ENCODE results near the gene KRTAP19-4. TPM values are rescaled to one million over a fixed set of nuclear protein-coding genes. Genes with fewer than 3 reads are reported as not detected.
"Not testable (repeated sequence)": the region's sequence is repeated elsewhere in the genome, so short reads cannot be mapped to it uniquely, and the experiment has no call there.

KRTAP19-4 gene, protein sequence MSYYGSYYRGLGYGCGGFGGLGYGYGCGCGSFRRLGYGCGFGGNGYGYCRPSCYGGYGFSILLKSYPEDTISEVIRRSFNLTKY
- total RNA-seq (2014; rRNA removed; shearing (Covaris generic)) (not detected in 2 replicates), polyA plus RNA-seq (2016; fragmentation: Nextera tagmentation; extraction: Ambion mirVana) (not detected in 2 replicates)

DNA sequence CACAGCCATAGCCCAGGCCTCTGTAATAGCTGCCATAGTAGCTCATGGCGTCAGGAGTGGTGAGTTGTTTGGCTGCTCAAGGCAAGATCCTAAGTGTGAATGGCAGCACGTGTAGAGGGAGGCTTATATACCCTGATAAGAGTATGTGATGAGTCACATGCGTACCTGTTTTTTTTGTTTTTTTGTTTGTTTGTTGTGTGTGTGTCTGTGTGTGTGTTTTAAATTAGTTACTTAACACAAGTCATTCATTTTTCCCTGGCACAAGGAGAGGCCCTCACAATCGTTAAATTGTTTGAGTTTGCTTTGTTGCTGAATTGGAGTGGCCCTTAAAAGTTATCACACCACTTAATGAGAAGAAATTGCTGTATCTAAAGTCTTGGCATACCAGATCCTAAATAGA lies at the start of gene KRTAP19-4:
TSS of gene KRTAP19-4 (minus strand) at position 101 of the 400 bp plus-strand sequence. CDS start at position 46, 55 bp downstream.
- Histone ChIP-seq H3K9me3 (ENCODE audit: low read depth) (no peaks in the 10 kb centered on the region), H3F3A (ENCODE audit: insufficient read depth) (no peaks in the 10 kb centered on the region), H2AFZ (no peak within 1 kb of the TSS), H4K20me1 (ENCODE audit: insufficient read depth) (no peaks in the 10 kb centered on the region), H3K4me1 (ENCODE audit: insufficient read depth) (no peaks in the 10 kb centered on the region), H3K79me2 (ENCODE audit: insufficient read depth) (no peaks in the 10 kb centered on the region), H3K9ac (no peak within 1 kb of the TSS), H3K27ac (no peak within 1 kb of the TSS), H3K27me3 (replicated peaks; ENCODE audit: insufficient read depth) (no peaks in the 10 kb centered on the region), H3K36me3 (ENCODE audit: low read depth) (no peaks in the 10 kb centered on the region), H3K4me3 (no peak within 1 kb of the TSS), H3K9me2 (ENCODE audit: insufficient read depth) (no peaks in the 10 kb centered on the region), H3K4me2 (ENCODE audit: unreplicated experiment) (no peak within 1 kb of the TSS)
- in situ Hi-C loops (cut with MboI), result no loop called here
- no peak for TF ChIP-seq EZH2 (IDR thresholded peaks at IDR 0.05; ENCODE audit: insufficient read depth, poor library complexity, severe bottlenecking)
- TF ChIP-seq EZH2phosphoT487 (IDR thresholded peaks at IDR 0.05; ENCODE audit: insufficient read depth, low read depth), result no peak
- 6 to 8% methylated on average over 4 of the region's 4 CpGs for WGBS, 2 experiments (ENCODE audit: low coverage in 1 of 2, low lambda C conversion rate in 2 of 2, missing lambda C conversion rate in 2 of 2)
- DNase-seq, result no peak

DNA sequence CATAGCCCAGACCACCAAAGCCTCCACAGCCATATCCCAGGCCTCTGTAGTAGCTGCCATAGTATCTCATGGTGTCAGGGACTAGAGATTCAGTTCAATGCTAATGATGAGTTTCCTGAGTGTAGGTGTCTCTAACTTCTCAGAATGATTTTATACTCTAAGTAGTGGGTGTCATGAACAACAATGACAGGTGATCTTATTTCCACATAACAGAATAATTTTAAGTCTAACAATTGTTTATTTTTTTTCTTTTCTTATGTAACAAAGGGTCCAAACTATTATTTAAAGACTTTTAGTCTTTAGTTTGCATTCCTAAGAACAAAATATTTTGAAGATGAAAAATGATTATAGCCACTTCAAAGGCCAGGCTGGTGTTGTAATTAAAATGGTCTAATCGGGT lies 44.8 kb upstream of the KRTAP19-4 start, which contains the start of gene KRTAP19-6:
TSS of gene KRTAP19-6 (minus strand) at position 101 of the 400 bp plus-strand sequence. CDS start at position 70, 31 bp downstream.
- Histone ChIP-seq H3K36me3 (ENCODE audit: low read depth) (no peaks in the 10 kb centered on the region), H3K9ac (no peak within 1 kb of the TSS), H3K27ac (no peak within 1 kb of the TSS), H3K9me3 (ENCODE audit: low read depth) (peaks cover 5% of the 10 kb centered on the region), H3K4me2 (ENCODE audit: unreplicated experiment) (no peak within 1 kb of the TSS), H3K9me2 (ENCODE audit: insufficient read depth) (no peaks in the 10 kb centered on the region), H2AFZ (no peak within 1 kb of the TSS), H4K20me1 (ENCODE audit: insufficient read depth) (no peaks in the 10 kb centered on the region), H3K79me2 (ENCODE audit: insufficient read depth) (no peaks in the 10 kb centered on the region), H3K4me1 (ENCODE audit: insufficient read depth) (no peaks in the 10 kb centered on the region), H3F3A (ENCODE audit: insufficient read depth) (no peaks in the 10 kb centered on the region), H3K27me3 (replicated peaks; ENCODE audit: insufficient read depth) (no peaks in the 10 kb centered on the region), H3K4me3 (no peak within 1 kb of the TSS)
- in situ Hi-C loops (cut with MboI), result no loop called here
- no peak for DNase-seq
- TF ChIP-seq EZH2 (IDR thresholded peaks at IDR 0.05; ENCODE audit: insufficient read depth, poor library complexity, severe bottlenecking) (no peak), EZH2phosphoT487 (IDR thresholded peaks at IDR 0.05; ENCODE audit: insufficient read depth, low read depth) (no peak)
- 17 to 20% methylated on average over 1 of the region's 1 CpG for WGBS, 2 experiments (ENCODE audit: low coverage in 1 of 2, low lambda C conversion rate in 2 of 2, missing lambda C conversion rate in 2 of 2)

DNA sequence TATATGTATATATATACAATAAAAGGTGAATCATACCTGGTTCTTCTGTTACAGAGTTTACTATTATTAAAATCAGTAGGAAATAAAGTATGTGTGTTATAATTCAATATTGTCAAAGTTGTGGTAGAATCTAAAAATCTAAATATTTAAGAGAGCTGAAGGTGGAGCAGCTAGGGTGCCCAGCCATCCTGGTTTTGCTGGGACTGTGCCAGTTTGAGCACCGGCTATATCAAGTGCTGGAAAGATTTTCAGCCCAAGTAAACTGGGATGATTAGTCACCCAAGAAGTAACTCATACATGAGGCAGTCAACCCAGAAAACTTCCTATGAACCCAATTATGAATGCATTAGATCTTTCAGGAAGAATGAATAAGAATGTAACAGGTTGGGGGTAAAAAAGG lies 21.9 kb upstream of the KRTAP19-4 start:
- 12 to 44% methylated on average over 1 of the region's 1 CpG for WGBS, 2 experiments (ENCODE audit: low coverage in 1 of 2, low lambda C conversion rate in 2 of 2, missing lambda C conversion rate in 2 of 2)

DNA sequence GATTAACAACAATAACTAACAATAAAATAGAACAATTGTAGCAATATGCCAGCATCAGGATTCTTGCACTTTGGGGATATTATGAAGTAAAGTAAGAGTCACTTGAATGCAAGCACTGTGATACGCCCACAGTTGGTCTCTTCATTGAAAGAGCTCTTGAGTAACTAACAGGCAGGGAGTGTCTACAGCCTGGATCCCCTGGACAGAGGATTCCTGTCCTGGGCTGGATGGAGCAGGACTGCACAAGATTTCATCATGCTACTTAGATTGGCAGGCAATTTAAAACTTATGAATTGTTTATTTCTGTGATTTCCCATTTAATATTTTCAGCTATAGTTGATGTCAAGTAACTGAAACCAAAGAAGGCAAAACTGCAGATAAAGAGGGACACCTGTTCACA lies 18.7 kb upstream of the KRTAP19-4 start:
- no peak overlapping the region for H3K9ac ChIP-seq
- TF ChIP-seq EZH2 (IDR thresholded peaks at IDR 0.05; ENCODE audit: insufficient read depth, poor library complexity, severe bottlenecking) (no peak), EZH2phosphoT487 (IDR thresholded peaks at IDR 0.05; ENCODE audit: insufficient read depth, low read depth) (no peak)

More for the DNA sequence above, 21.9 kb upstream of the KRTAP19-4 start:
- Histone ChIP-seq H3K4me3 (no peak overlapping the region), H4K20me1 (ENCODE audit: insufficient read depth) (no peaks in the 10 kb centered on the region), H3K9me3 (ENCODE audit: low read depth) (peaks cover 5% of the 10 kb centered on the region), H3K27me3 (replicated peaks; ENCODE audit: insufficient read depth) (no peaks in the 10 kb centered on the region), H3K9ac (no peak overlapping the region), H3K9me2 (ENCODE audit: insufficient read depth) (no peaks in the 10 kb centered on the region), H3K4me2 (ENCODE audit: unreplicated experiment) (no peak overlapping the region), H3K79me2 (ENCODE audit: insufficient read depth) (no peaks in the 10 kb centered on the region), H3K36me3 (ENCODE audit: low read depth) (no peaks in the 10 kb centered on the region), H3F3A (ENCODE audit: insufficient read depth) (no peaks in the 10 kb centered on the region), H3K27ac (no peak overlapping the region), H2AFZ (no peak overlapping the region), H3K4me1 (ENCODE audit: insufficient read depth) (no peaks in the 10 kb centered on the region)
- TF ChIP-seq EZH2phosphoT487 (IDR thresholded peaks at IDR 0.05; ENCODE audit: insufficient read depth, low read depth) (no peak), EZH2 (IDR thresholded peaks at IDR 0.05; ENCODE audit: insufficient read depth, poor library complexity, severe bottlenecking) (no peak)
- DNase-seq, result no peak
- in situ Hi-C loops (cut with MboI), result no loop called here

DNA sequence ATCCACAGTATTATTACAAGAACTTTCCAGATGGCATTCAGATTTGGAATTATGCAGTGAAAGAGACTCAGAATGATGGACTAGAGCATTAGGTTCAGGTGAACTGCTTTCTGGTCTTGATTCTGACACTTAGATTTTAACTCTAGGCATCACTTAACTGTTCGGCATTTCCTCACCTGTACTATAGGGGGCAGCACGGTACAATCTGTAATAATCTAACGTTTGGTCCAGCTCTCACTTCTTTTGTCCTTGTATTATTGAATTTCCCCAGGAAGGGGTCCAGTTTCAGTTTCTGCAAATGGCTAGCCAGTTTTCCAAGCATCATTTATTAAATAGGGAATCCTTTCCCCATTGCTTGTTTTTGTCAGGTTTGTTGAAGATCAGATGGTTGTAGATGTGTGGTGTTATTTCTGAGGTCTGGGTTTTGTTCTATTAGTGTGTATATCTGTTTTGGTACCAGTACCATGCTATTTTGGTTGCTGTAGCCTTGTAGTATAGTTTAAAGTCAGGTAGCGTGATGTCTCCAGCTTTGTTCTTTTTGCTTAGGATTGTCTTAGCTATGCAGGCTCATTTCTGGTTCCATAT lies 8.7 kb upstream of the KRTAP19-4 start:
- H2AFZ ChIP-seq; H3K79me2 ChIP-seq (ENCODE audit: insufficient read depth); H3K4me3 ChIP-seq; H3K9me2 ChIP-seq (ENCODE audit: insufficient read depth); in situ Hi-C loops (cut with MboI); H3K4me1 ChIP-seq (ENCODE audit: insufficient read depth); H3K9ac ChIP-seq; H3K27ac ChIP-seq; H4K20me1 ChIP-seq (ENCODE audit: insufficient read depth); H3K9me3 ChIP-seq (ENCODE audit: low read depth); H3K36me3 ChIP-seq (ENCODE audit: low read depth); H3K27me3 ChIP-seq (replicated peaks; ENCODE audit: insufficient read depth); H3K4me2 ChIP-seq (ENCODE audit: unreplicated experiment); H3F3A ChIP-seq (ENCODE audit: insufficient read depth); DNase-seq: not testable (repeated sequence)
- 8 to 10% methylated on average over 4 of the region's 4 CpGs for WGBS, 2 experiments (ENCODE audit: low coverage in 1 of 2, low lambda C conversion rate in 2 of 2, missing lambda C conversion rate in 2 of 2)

More for the DNA sequence above, 18.7 kb upstream of the KRTAP19-4 start:
- H3K9me3 ChIP-seq (ENCODE audit: low read depth), result no peaks in the 10 kb centered on the region
- 0 to 12% methylated on average over 1 of the region's 1 CpG for WGBS, 2 experiments (ENCODE audit: low coverage in 1 of 2, low lambda C conversion rate in 2 of 2, missing lambda C conversion rate in 2 of 2)
- no peaks in the 10 kb centered on the region for H3K9me2 ChIP-seq (ENCODE audit: insufficient read depth)
- H2AFZ ChIP-seq, result no peak overlapping the region
- no peaks in the 10 kb centered on the region for H3K4me1 ChIP-seq (ENCODE audit: insufficient read depth)
- no peaks in the 10 kb centered on the region for H4K20me1 ChIP-seq (ENCODE audit: insufficient read depth)
- H3K36me3 ChIP-seq (ENCODE audit: low read depth), result no peaks in the 10 kb centered on the region
- no peaks in the 10 kb centered on the region for H3K79me2 ChIP-seq (ENCODE audit: insufficient read depth)
- H3F3A ChIP-seq (ENCODE audit: insufficient read depth), result no peaks in the 10 kb centered on the region
- no peaks in the 10 kb centered on the region for H3K27me3 ChIP-seq (replicated peaks; ENCODE audit: insufficient read depth)
- H3K4me2 ChIP-seq (ENCODE audit: unreplicated experiment), result no peak overlapping the region
- no peak for DNase-seq
- H3K4me3 ChIP-seq, result no peak overlapping the region
- H3K27ac ChIP-seq, result no peak overlapping the region
- in situ Hi-C loops (cut with MboI), result no loop called here
